CD4-positive, alpha-beta T cell treated with Interleukin-6 for 4 hours (primary cell): ENCODE measurements around the gene GP1BA.

ENCODE experiments used
- DNase-seq: peaks from one replicate; pipeline ENCODE4 v3.0.0-alpha.2; 2020; ENCODE audit warnings: mixed read lengths

Gene GP1BA

GRCh38 chr17:4931963-4932362, at the start of gene GP1BA:
TSS of gene GP1BA (plus strand) at chr17:4932277. CDS start at chr17:4932605, 328 bp downstream.
- DNase-seq = no peak

GRCh38 chr17:4884489-4884888, 47.6 kb upstream of the GP1BA start:
- DNase-seq = no peak

- DNase-seq = no peak
Observed at GRCh38 chr17:4886830-4887229, 45.2 kb upstream of the GP1BA start.

GRCh38 chr17:4887581-4887980, 44.5 kb upstream of the GP1BA start:
- DNase-seq = no peak

GRCh38 chr17:4891411-4892410, 40.4 kb upstream of the GP1BA start:
- no peak for DNase-seq

- no peak for DNase-seq
Observed at GRCh38 chr17:4892499-4893221, 39.4 kb upstream of the GP1BA start.

- DNase-seq = no peak
Observed at GRCh38 chr17:4893272-4893671, 38.8 kb upstream of the GP1BA start.

- no peak for DNase-seq
Observed at GRCh38 chr17:4893721-4894560, 38.1 kb upstream of the GP1BA start.

- no peak for DNase-seq
Observed at GRCh38 chr17:4895121-4895520, 37.0 kb upstream of the GP1BA start.

- DNase-seq = no peak
Observed at GRCh38 chr17:4895657-4896331, 36.3 kb upstream of the GP1BA start.

- DNase-seq = no peak
Observed at GRCh38 chr17:4896332-4897197, 35.5 kb upstream of the GP1BA start.

- no peak for DNase-seq
Observed at GRCh38 chr17:4897198-4897687, 34.8 kb upstream of the GP1BA start.

- no peak for DNase-seq
Observed at GRCh38 chr17:4897785-4898184, 34.3 kb upstream of the GP1BA start.

- no peak for DNase-seq
Observed at GRCh38 chr17:4898351-4898750, 33.7 kb upstream of the GP1BA start.

GRCh38 chr17:4898927-4899326, 33.1 kb upstream of the GP1BA start:
- DNase-seq = no peak

GRCh38 chr17:4899341-4900230, 32.5 kb upstream of the GP1BA start, which contains the start of gene C17orf107:
TSS of gene C17orf107 (plus strand) at chr17:4899536. CDS start at chr17:4899763, 227 bp downstream.
- DNase-seq = peak; percentile 92

- peak; percentile 63 for DNase-seq
Observed at GRCh38 chr17:4900231-4901107, 31.6 kb upstream of the GP1BA start.

GRCh38 chr17:4901108-4901647, 30.9 kb upstream of the GP1BA start:
- no peak for DNase-seq
